Umbilical cord (tissue), 2 donors: ENCODE measurements around the gene STRA6. TPM values are rescaled to one million over a fixed set of nuclear protein-coding genes. Genes with fewer than 3 reads are reported as not detected.

Source experiments
- DNase-seq: peaks from one replicate; pipeline ENCODE4 v3.0.0-alpha.2; 2015; ENCODE audit warnings: low spot score
- total RNA-seq: library from RNA; depleted of rRNA; stranded (reverse); fragments of >200 nt; gene quantifications from one replicate; pipeline ENCODE4 v1.2.3, GENCODE V29; 2014; ENCODE audit warnings: low replicate concordance; ENCODE audit not compliant: insufficient read depth

Gene STRA6
- total RNA-seq, 1 donor from 2014 or later: 35.6 TPM

- peak; percentile 37 for DNase-seq
Observed at GRCh38 chr15:74227968-74228722, 25.6 kb upstream of the STRA6 start.

GRCh38 chr15:74226761-74227540 is 24.4 kb upstream of the STRA6 start:
- no peak for DNase-seq

DNA sequence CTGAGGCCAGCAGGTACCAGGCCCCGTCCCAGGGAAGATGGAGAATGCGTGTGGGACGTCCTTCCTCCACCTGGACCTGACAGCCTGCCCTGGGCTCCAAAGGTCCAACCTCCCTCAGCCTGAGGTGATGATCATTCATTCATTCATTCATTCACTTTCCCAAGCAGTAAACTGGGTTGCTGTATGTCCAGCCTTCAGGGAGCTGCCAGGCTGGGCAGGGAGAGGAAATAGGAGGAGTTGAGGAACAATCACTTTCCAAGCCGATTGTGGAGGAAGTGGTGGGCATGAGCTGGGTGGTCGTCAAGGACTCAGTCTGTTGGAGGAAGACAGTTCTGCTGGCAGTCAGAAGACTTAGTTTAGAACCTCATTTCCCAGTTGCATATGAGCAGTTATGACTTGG is 23.3 kb upstream of the STRA6 start:
- no peak for DNase-seq

- no peak for DNase-seq
Observed at GRCh38 chr15:74222240-74223119, 19.9 kb upstream of the STRA6 start.

- no peak for DNase-seq
Observed at GRCh38 chr15:74221399-74222239, 19.0 kb upstream of the STRA6 start.

GRCh38 chr15:74220475-74221248 is 18.1 kb upstream of the STRA6 start:
- no peak for DNase-seq

- DNase-seq: no peak
Observed at GRCh38 chr15:74217907-74218885, 15.6 kb upstream of the STRA6 start.

GRCh38 chr15:74216949-74217348 is 14.4 kb upstream of the STRA6 start:
- no peak for DNase-seq

DNA sequence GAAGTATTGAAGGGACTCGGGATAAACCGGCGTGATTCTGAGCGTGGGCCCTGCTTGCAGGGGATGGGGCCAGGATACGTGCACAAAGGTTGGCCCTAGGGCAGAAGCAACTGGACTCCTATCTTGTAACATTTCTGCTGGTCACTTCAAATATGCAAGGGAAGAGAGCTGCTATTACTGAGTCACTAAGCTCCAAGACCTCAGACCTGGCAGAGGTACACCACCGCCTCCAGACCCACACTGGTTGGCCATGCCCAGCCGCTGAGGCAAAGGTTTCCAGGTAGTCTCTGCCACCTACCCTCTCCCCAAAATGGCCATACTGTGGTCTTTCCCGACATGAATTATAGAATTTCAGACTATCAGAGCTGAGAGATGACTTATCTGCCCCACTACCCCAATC is 13.4 kb upstream of the STRA6 start:
- no peak for DNase-seq

- no peak for DNase-seq
Observed at GRCh38 chr15:74214324-74215021, 11.9 kb upstream of the STRA6 start.

DNA sequence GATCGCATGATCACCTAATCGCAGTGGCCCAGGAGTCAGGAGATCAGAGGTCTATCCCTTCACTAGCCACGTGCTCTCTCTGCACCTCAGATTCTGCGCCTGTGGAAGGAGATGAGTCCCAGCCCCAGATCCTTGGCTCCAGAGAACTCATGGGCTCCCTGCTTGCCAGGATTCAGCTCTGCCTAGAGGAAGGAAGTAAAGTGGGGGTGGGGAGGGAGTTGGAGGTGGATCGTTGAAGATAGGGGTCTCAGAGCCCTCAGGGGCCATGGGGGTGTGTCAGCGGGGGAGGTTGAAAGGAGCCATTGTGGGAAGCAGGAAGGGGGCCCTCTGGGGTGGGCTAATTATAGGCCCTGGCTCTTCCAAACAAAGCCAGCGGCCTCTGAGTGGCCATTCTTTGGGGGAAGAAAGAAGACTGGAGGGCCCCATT is 11.3 kb upstream of the STRA6 start:
- no peak for DNase-seq

DNA sequence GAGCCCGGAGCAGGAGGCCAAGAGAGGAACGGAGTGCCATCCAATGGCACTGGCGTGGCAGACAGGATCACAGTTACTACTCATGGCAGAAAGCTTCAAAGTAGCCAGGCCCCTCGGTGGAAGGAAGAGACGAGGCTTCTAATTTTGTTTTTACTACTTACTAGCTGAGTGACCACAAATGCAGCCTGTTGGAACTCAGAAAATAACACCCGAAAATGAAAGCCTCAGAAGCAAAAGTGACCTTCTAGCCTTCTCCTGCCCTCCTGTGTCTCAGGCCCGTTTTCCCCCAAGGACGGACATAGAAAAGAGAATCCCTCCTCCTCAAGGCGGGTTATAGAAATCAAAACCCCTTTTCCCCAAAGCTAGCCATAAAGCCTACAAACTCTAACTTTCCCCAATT is 9.9 kb upstream of the STRA6 start:
- no peak for DNase-seq

DNA sequence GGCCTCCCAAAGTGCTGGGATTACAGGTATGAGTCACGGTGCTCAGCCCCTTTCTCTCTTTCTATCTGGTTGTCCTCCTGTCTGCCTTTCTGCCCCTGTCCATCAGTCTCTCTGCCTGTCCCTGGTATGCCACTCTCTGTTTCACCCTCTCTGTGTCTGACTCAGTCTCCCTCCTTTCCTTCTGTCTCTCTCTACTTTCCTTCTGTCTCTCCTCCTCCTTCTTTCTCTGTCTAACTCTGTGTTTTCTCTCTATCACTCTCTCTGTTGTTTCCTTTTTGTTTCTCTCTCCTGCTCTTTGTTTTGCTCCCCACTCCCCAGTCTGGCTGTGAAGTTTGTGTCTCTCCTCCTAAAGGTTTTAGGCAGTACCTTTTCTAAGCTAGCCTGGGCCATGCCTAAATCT is 9.1 kb upstream of the STRA6 start:
- no peak for DNase-seq

- DNase-seq: no peak
Observed at GRCh38 chr15:74210729-74211128, 8.1 kb upstream of the STRA6 start.

DNA sequence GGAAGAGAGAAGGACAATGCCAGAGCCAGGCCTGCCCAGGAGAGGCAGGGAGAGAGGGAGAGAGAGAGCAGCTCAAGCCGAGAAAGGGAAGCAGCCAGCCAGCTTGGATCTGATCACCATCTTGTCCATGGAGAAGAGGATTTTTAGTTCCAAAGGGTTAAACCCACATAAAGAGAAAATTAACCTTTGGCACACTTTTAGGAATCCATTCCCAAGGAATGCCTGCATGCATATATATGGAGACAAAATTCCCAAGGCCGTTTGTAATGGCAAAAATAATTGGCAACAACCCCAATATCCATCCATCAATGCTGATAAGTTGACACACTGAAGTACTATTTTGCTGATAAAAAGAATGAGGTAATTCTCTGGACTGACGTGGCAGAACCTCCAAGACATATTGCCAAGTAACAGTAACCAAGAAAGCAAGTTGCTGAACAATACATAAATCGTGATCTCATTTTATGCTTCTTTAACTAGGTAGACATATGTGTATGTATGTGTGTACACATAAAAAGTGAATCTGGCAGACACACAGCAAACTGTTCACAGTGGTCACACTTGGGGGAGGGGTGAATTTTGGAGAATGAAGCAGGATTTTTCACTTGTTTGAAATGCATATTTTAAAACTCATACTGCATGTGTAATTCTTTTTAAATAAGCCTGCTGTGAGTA is 7.5 kb upstream of the STRA6 start:
- DNase-seq: peak; percentile 81

DNA sequence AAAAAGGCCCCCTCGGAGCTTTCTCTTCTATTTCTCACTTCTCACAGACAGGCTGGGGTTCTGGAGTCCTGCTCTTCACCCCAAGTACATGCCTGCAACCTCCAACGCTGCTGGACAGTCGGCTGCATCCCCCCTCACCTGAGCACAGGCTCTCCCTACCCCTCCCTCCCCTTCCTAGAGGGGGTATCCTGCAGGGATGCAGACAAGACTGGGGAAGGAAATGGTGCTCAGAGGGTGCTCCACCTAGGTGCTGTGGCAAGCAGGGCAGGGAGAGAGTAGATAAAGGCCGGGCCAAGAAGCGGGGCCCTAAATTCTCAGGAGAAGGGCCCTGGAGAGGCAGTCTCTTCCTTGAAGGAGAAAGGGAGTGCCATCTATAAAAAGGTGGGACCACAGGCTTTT is 7.0 kb upstream of the STRA6 start:
- DNase-seq: no peak

GRCh38 chr15:74208901-74209559 is 6.4 kb upstream of the STRA6 start:
- peak; percentile 87 for DNase-seq
